GM18508 (cell line): ENCODE measurements around the gene HMGN5.

ENCODE experiments used
- ATAC-seq: cut with Tn5 transposase; IDR thresholded peaks from one replicate; pipeline ENCODE4 v1.9.1; 2021; ENCODE audit warnings: moderate number of reproducible peaks; ENCODE audit not compliant: insufficient read depth, unreplicated experiment

Gene HMGN5

DNA sequence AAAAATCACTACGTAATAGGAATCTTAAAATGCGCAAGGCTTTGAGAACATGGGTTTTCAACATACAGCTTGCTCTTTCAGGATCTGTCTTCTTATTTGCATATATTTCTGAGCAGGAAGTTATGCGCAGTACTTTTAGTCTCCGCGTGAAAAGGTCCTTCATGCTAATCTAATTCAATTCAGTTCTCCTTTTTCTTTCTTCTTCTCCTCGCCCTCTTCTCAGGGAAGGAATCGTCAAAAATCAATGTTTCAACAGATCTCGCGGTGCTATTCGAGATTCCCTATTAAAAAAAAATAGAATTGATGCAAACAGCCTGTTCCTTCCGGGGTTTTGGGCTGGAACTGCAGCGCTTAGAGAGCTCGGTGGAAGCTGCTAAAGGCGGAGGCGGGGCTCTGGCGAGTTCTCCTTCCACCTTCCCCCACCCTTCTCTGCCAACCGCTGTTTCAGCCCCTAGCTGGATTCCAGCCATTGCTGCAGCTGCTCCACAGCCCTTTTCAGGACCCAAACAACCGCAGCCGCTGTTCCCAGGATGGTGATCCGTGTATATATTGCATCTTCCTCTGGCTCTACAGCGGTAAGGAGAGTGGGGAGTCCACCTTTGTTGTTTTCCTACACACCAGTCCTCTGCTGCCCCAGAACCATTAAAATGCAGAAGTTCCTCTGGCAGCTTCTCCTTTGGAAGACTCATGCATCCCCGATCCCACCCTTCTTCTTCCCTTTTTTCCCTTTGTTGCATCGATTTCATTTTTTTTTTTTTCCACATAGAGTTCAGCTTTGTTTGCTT is at the start of gene HMGN5, which contains the start of gene SH3BGRL:
Gene HMGN5 (minus strand): TSS at position 243 of the 785 bp plus-strand sequence. CDS start 80,364 bp downstream, outside the sequence.
Gene SH3BGRL (plus strand): TSS at position 432 of the 785 bp plus-strand sequence. CDS start 99 bp downstream, at position 531.
- peak; percentile 73 for ATAC-seq

DNA sequence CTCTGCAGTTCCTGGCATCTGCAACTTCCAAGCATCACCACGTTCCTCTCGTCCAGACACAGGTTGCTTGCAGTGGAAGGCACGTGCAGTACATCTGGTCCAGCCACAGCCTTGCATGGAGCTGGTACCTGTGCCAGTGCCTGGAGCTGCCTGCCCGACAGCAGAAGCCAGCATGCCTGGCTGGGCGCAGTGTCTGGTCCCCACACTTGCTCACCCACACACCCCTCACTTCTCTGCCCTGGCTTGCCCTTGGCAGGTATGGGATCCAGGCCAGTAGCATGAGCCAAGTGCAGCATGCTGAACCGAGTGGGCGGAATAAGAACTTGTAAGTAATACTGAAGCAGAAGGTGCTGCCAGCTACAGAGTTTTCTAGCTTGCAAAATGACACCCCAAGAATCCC is 40.0 kb upstream of the HMGN5 start:
- ATAC-seq, result no peak

DNA sequence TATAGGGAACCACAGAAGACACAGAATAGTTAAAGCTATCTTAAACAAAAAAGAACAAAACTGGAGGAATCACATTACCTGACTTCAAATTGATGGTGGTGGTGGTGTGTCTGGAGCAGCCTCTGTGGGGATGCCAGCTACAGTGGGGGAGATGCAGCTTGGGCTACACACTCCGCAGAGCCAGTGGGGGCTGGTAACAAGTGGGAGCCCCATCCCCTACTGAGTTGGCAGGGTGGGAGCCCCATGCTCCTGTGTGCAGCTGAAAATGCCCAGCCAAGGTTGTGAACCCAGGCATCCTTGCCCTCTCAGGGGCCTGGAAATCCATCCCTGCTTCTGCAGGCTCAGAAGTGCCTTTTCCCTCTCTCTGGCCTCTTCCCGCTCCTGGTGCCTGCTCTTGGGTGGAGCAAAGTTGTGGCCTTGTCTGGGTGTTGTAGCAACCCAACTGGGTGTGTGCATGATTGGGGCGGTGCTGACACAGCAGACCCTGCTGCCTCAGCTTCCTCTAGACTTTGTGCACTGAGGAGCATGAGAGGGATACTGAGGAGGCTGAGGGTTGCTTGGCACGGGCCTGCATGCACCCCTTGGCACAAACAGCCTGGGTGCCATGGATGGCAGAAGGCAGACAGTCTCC is 39.1 kb upstream of the HMGN5 start:
- ATAC-seq, result no peak

- ATAC-seq, result no peak
Observed at GRCh38 chrX:81238166-81238565, 36.5 kb upstream of the HMGN5 start.

DNA sequence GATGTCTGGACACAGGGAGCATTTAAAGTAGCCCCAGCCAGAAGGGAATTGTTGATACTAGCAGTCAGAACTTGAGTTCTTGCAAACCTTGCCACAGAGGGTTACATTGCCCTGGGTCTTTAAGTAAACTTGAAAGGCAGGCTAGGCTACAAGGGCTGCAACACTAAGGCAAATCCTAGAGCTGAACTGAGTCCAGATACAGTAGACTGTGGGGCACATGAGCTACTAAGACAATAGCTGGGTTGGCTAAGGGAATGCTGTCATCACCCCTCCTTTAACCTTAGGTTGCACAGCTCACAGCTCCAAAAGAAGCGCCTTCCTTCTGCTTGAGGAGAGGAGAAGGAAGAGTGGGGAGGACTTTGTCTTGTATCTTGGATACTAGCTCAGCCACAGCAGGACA is 35.8 kb upstream of the HMGN5 start:
- no peak for ATAC-seq

DNA sequence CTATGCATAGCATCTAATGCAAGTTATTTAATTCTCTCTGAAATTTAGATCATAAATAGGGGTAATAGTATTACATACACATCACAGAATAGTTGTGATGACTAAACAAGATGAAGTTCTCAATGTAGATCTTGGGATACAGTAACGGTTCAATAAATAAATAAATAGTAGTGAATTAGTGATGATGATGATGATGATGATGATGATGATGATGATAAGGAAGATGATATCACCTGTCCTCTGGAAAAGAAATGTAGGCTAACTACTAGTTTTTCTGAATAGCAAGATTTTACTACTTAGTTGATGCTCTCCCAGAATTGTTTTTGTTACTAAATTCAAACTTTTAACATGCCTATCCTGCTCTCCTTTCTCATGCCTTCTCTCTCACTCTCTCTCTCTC is 30.5 kb upstream of the HMGN5 start:
- ATAC-seq, result no peak

GRCh38 chrX:81231476-81231875 is 29.8 kb upstream of the HMGN5 start:
- ATAC-seq, result no peak

GRCh38 chrX:81229901-81230300 is 28.2 kb upstream of the HMGN5 start:
- ATAC-seq, result no peak

- ATAC-seq, result no peak
Observed at GRCh38 chrX:81229229-81229628, 27.5 kb upstream of the HMGN5 start.

GRCh38 chrX:81215685-81216084 is 14.0 kb upstream of the HMGN5 start:
- ATAC-seq, result no peak

GRCh38 chrX:81208916-81209315 is 7.2 kb upstream of the HMGN5 start:
- ATAC-seq, result no peak

GRCh38 chrX:81206476-81206875 is 4.8 kb upstream of the HMGN5 start:
- no peak for ATAC-seq

DNA sequence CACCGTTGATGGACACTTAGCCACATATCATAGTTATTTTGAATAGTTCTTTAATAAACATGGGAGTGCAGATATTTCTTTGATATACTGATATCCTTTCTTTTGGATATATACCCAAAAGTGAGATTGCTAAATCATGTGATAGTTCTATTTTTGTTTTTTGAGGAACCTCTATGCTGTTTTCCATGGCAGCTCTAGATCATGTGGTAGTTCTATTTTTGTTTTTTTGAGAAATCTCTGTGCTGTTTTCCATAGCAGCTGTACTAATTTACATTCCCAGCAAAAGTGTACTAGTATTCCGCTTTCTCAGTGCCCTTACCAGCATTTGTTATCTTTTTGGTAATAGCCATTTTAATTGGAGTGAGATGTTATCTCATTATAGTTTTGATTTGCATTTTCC is 3.8 kb upstream of the HMGN5 start:
- no peak for ATAC-seq

DNA sequence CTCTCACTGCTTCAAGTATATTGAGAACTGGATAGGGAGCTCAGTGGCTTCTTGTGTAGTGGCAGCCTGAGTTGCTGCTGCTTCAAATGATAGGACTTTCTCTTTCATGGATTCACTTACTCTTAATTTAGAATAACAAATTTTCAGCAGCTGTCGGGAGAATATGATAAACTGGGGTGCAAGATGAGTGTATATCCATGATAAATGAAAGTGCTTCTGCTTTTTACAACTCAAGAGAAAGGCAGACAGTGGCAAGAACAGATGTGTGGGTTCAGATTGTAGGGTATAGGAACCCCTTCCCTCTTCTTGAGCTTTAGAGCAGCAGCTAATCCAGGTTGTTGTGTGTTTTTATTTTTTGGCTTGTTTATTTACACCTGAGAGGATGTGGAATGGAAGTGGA is 1.2 kb upstream of the HMGN5 start:
- no peak for ATAC-seq

GRCh38 chrX:81202456-81202819 is 725 bp upstream of the HMGN5 start:
- ATAC-seq, result no peak

- ATAC-seq, result no peak
Observed at GRCh38 chrX:81201071-81201470, 642 bp downstream of the HMGN5 start.

- peak; percentile 96 for ATAC-seq
Observed at GRCh38 chrX:81195712-81196111, 6.0 kb downstream of the HMGN5 start.

DNA sequence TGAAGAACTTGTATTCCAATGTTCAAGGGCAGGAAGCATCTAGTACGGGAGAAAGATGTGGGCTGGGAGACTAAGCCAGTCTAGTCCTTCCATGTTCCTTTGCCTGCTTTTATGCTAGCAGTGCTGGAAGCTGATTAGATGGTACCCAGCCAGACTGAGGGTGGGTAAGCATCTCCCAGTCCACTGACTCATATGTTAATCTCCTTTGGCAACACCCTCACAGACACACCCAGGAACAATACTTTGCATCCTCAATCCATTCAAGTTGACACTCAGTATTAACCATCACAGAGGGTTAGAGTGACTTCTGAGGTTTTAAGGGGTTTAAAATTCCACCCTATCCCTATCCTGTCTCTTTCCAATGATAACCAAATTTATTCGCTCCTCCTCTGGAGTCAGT is 6.5 kb downstream of the HMGN5 start:
- ATAC-seq, result no peak

DNA sequence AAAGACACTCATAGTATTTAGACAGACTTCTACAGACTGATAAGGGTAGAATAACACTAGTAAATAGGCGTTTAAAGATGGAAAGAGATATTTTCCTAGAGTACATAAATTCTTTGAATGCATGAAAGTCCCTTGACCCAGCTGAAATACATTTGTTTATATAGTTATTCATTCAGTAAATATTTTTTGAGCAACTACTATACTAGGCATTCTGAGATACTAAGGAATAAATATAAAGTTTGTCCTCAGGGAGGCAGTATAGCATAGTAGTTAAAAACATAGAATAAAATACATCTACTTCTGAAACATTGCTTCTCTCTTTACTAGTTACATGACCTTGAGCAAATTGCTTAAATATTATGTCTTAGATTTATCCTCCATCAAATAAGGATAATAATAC is 27.4 kb downstream of the HMGN5 start:
- peak; percentile 79 for ATAC-seq

- ATAC-seq, result no peak
Observed at GRCh38 chrX:81168391-81168790, 33.3 kb downstream of the HMGN5 start.

DNA sequence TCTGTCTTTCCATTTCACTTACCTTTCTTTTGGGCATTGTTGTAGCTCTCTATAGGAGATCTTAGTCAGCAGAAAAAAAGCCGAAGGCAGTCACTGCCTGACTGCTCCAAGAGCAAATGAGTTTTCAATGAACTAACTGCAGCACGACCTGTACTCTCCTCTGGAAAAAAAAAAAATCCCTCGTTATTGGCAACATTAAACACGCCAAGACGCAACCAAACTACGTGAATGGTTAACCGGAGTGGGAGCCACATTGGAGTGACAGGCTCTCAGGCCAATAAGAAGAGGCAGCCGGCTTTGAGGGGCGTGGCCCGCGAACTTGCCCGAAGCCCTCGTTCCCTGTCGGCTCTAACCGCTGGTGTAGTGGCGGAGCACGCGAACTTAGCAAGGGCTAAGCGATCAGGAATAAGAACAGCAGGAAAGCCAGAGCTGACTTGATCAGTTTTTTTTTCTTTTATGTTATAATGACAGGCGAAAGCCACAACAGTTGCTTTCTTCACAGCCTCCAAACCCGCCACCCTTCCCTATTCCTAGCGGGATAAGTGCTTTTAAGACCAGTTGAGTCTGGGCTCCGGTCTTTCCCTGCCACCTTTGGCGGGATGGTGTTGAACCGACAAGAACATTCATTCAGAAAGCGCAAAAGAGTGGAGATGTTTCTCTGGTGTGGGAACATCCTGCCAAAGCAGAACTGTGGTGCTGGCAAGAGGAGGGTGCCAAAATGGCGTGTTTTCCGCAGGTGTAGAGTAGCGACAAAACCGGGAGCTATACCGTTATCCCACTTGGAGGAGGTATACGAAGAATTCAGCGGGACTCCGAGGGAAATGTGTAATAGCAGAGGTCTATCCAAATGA is 80.0 kb downstream of the HMGN5 start:
- ATAC-seq, result peak; percentile 90
